Measurements from ENCODE around the gene ACSS2.
A peak's percentile ranks its signal among the peaks of the same experiment; 100 is the strongest.
"Not testable (repeated sequence)": the region's sequence is repeated elsewhere in the genome, so short reads cannot be mapped to it uniquely, and the experiment has no call there.

Gene ACSS2

GRCh38 chr20:34873583-34874093 lies 2.8 kb upstream of the ACSS2 start:
- no peak for FAIRE-seq

GRCh38 chr20:34874094-34874654 lies 2.2 kb upstream of the ACSS2 start:
- FAIRE-seq: no peak
- peak; percentile 78 for DNase-seq (ENCODE audit: low spot score)

More at GRCh38 chr20:34873583-34874093, 2.8 kb upstream of the ACSS2 start:
- no peak for DNase-seq (ENCODE audit: low spot score)

GRCh38 chr20:34875642-34876405 lies 588 bp upstream of the ACSS2 start:
- DNase-seq (ENCODE audit: low spot score): peak; percentile 97
- FAIRE-seq: no peak

- DNase-seq (ENCODE audit: low spot score): no peak
- FAIRE-seq: no peak
Measured at GRCh38 chr20:34880215-34880850, 3.9 kb downstream of the ACSS2 start.

GRCh38 chr20:34880971-34881370 lies 4.6 kb downstream of the ACSS2 start:
- not testable (repeated sequence) for DNase-seq (ENCODE audit: low spot score); FAIRE-seq

GRCh38 chr20:34881689-34882088 lies 5.3 kb downstream of the ACSS2 start:
- FAIRE-seq (no peak), DNase-seq (ENCODE audit: low spot score) (no peak)

GRCh38 chr20:34883087-34883688 lies 6.8 kb downstream of the ACSS2 start:
- no peak for DNase-seq (ENCODE audit: low spot score)
- no peak for FAIRE-seq

- FAIRE-seq (no peak), DNase-seq (ENCODE audit: low spot score) (no peak)
Measured at GRCh38 chr20:34883809-34884208, 7.4 kb downstream of the ACSS2 start.

GRCh38 chr20:34884260-34884659 lies 7.8 kb downstream of the ACSS2 start:
- FAIRE-seq: no peak
- DNase-seq (ENCODE audit: low spot score): no peak

- FAIRE-seq (no peak), DNase-seq (ENCODE audit: low spot score) (no peak)
Measured at GRCh38 chr20:34886122-34886521, 9.7 kb downstream of the ACSS2 start.

- DNase-seq (ENCODE audit: low spot score): no peak
- no peak for FAIRE-seq
Measured at GRCh38 chr20:34887023-34887422, 10.6 kb downstream of the ACSS2 start.

- no peak for FAIRE-seq
- DNase-seq (ENCODE audit: low spot score): no peak
Measured at GRCh38 chr20:34888468-34888867, 12.1 kb downstream of the ACSS2 start.

- FAIRE-seq: no peak
Measured at GRCh38 chr20:34891166-34892062, 15.0 kb downstream of the ACSS2 start.

GRCh38 chr20:34892671-34893070 lies 16.3 kb downstream of the ACSS2 start:
- FAIRE-seq: no peak

More at GRCh38 chr20:34891166-34892062, 15.0 kb downstream of the ACSS2 start:
- no peak for DNase-seq (ENCODE audit: low spot score)

GRCh38 chr20:34894723-34895122 lies 18.3 kb downstream of the ACSS2 start:
- FAIRE-seq (no peak), DNase-seq (ENCODE audit: low spot score) (no peak)

More at GRCh38 chr20:34892671-34893070, 16.3 kb downstream of the ACSS2 start:
- DNase-seq (ENCODE audit: low spot score): no peak

GRCh38 chr20:34895465-34895864 lies 19.1 kb downstream of the ACSS2 start:
- FAIRE-seq (no peak), DNase-seq (ENCODE audit: low spot score) (no peak)

- FAIRE-seq (no peak), DNase-seq (ENCODE audit: low spot score) (no peak)
Measured at GRCh38 chr20:34896086-34896621, 19.7 kb downstream of the ACSS2 start.

- FAIRE-seq; DNase-seq (ENCODE audit: low spot score): not testable (repeated sequence)
Measured at GRCh38 chr20:34898129-34898528, 21.7 kb downstream of the ACSS2 start.

GRCh38 chr20:34898731-34899130 lies 22.3 kb downstream of the ACSS2 start:
- not testable (repeated sequence) for DNase-seq (ENCODE audit: low spot score); FAIRE-seq

- DNase-seq (ENCODE audit: low spot score) (no peak), FAIRE-seq (no peak)
Measured at GRCh38 chr20:34904202-34904621, 27.8 kb downstream of the ACSS2 start.
